Measurements from ENCODE around the gene KCNQ4.

KCNQ4 gene

DNA sequence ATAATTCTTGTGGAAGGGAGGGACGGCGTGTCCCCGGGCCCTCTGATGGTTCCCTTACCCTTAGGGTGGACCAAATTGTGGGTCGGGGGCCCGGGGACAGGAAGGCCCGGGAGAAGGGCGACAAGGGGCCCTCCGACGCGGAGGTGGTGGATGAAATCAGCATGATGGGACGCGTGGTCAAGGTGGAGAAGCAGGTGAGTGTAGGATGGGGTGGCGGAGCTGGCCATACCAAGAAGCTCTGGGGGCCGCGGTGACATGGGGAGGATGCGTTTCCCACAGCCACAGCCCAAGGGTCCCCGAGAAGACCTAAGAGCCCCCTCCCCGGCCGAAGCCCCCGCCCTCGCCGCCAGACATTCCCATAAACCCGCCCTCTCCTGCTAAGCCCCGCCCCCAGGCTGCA is 54.0 kb downstream of the KCNQ4 start:
- H3K4me1 ChIP-seq (ENCODE audit: control insufficient read depth, insufficient read depth, low read length), result no peaks in the 10 kb centered on the region; the same call in 1 of the 2 replicates
- H3K9ac ChIP-seq (ENCODE audit: low read depth, low read length), result no peak overlapping the region
- H3K27me3 ChIP-seq (ENCODE audit: control insufficient read depth, insufficient read depth, low read length), result no peaks in the 10 kb centered on the region
- H3K36me3 ChIP-seq (ENCODE audit: control insufficient read depth, insufficient read depth, low read length), result no peaks in the 10 kb centered on the region
- H3K4me3 ChIP-seq (ENCODE audit: low read depth, low read length), result no peak overlapping the region
- no peaks in the 10 kb centered on the region for H3K9me3 ChIP-seq (ENCODE audit: control insufficient read depth, insufficient read depth, low read length)
- H3K27ac ChIP-seq (ENCODE audit: low read depth, low read length), result no peak overlapping the region

DNA sequence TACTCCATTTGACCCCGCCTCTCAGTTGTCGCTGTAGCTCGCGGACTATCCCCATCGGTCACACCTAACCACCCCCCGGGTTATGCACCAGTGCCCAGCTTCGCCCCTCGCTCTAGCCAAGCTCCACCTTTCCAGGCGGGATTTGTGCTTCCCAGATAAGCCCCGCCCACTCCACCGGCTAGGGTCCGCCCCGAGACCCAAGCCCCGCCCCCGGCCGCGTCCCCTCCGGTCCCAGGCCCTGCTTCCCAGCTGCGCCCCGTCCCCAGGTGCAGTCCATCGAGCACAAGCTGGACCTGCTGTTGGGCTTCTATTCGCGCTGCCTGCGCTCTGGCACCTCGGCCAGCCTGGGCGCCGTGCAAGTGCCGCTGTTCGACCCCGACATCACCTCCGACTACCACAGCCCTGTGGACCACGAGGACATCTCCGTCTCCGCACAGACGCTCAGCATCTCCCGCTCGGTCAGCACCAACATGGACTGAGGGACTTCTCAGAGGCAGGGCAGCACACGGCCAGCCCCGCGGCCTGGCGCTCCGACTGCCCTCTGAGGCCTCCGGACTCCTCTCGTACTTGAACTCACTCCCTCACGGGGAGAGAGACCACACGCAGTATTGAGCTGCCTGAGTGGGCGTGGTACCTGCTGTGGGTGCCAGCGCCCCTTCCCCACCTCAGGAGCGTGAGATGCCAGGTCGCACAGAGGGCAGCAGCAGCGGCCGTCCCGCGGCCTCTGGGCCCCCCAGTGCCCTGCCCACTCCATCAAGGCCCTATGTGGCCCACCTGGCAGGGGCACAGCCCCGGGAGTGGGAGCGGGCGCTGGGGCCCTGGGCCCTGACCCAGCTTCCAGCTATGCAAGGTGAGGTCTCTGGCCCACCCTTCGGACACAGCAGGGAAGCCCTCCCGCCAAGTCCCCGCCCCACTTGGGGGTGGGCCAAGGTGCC is 54.7 kb downstream of the KCNQ4 start:
- Histone ChIP-seq H3K36me3 (ENCODE audit: control insufficient read depth, insufficient read depth, low read length) (no peaks in the 10 kb centered on the region), H3K27ac (ENCODE audit: low read depth, low read length) (no peak overlapping the region), H3K4me1 (ENCODE audit: control insufficient read depth, insufficient read depth, low read length) (no peaks in the 10 kb centered on the region; the same call in 1 of the 2 replicates), H3K9ac (ENCODE audit: low read depth, low read length) (no peak overlapping the region), H3K4me3 (ENCODE audit: low read depth, low read length) (no peak overlapping the region), H3K9me3 (ENCODE audit: control insufficient read depth, insufficient read depth, low read length) (no peaks in the 10 kb centered on the region), H3K27me3 (ENCODE audit: control insufficient read depth, insufficient read depth, low read length) (no peaks in the 10 kb centered on the region)

DNA sequence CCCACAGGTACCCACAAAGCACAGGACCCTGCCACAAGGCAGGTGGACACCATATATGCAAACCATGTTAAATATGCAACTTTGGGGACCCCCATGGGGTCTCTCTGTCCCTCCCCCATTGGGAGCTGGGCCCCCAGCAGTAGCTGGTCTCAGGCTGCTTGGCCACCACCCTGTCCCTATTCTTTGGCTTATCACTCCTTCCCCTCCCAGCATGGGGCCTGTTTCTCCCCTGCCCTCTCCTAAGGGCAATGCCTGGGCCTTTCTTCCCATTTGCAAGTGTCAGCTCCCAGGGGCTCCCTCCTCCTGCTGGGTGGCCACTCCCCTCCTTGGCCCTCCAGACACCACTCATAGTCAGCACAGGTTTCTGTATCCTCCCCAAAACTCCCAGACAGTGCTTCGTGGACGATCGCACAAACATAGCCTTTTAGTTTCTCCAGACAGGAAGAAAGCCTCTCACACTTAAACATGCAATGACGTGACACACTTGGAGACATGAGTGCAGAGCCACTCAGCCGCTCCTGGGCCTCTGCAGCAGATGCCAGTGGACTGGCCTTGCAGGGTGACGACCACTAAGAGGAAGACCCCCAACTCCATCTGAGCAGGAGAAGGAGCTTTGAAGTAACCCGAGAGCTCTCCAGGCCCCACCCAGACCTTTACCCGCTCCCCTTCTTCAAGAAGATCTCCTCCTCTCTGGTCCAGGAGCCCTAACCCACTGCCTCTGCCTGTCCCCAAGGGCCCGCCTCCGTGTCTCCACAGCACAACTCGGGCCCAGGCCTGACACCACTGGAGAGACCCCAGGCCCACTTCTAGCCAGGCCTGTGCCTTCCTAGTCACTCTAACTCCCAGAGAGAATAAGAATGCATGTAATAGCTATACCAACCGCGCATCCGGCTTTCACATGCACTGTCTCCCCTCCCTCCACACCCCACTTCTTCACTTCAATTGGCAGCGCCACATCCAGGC is 55.7 kb downstream of the KCNQ4 start:
- no peaks in the 10 kb centered on the region for H3K27me3 ChIP-seq (ENCODE audit: control insufficient read depth, insufficient read depth, low read length)
- H3K9me3 ChIP-seq (ENCODE audit: control insufficient read depth, insufficient read depth, low read length), result no peaks in the 10 kb centered on the region
- H3K4me3 ChIP-seq (ENCODE audit: low read depth, low read length), result no peak overlapping the region
- H3K9ac ChIP-seq (ENCODE audit: low read depth, low read length), result no peak overlapping the region
- no peaks in the 10 kb centered on the region; the same call in 1 of the 2 replicates for H3K4me1 ChIP-seq (ENCODE audit: control insufficient read depth, insufficient read depth, low read length)
- no peak overlapping the region for H3K27ac ChIP-seq (ENCODE audit: low read depth, low read length)
- no peaks in the 10 kb centered on the region for H3K36me3 ChIP-seq (ENCODE audit: control insufficient read depth, insufficient read depth, low read length)

DNA sequence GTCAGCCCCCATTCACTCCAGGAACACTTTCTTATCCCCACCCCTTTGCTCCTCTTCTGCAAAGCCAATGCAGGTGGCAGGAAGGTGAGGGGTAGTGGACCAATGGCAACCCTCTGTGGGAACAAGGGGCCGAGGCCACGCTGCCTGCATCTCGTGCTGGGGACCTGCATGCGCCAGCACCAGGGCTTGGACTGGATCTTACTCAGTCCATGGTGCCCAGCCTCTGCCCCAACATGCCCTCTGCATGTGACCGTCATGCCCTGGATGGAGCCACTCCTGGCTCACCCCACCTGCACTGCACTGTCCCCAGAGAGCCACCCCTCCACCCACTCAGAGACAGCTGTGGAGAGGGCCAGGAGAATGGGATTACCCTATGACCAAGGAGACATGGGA is 56.4 kb downstream of the KCNQ4 start:
- no peaks in the 10 kb centered on the region; the same call in 1 of the 2 replicates for H3K4me1 ChIP-seq (ENCODE audit: control insufficient read depth, insufficient read depth, low read length)
- no peak overlapping the region for H3K4me3 ChIP-seq (ENCODE audit: low read depth, low read length)
- H3K9me3 ChIP-seq (ENCODE audit: control insufficient read depth, insufficient read depth, low read length), result no peaks in the 10 kb centered on the region
- H3K27ac ChIP-seq (ENCODE audit: low read depth, low read length), result no peak overlapping the region
- H3K27me3 ChIP-seq (ENCODE audit: control insufficient read depth, insufficient read depth, low read length), result no peaks in the 10 kb centered on the region
- no peaks in the 10 kb centered on the region for H3K36me3 ChIP-seq (ENCODE audit: control insufficient read depth, insufficient read depth, low read length)
- H3K9ac ChIP-seq (ENCODE audit: low read depth, low read length), result no peak overlapping the region

DNA sequence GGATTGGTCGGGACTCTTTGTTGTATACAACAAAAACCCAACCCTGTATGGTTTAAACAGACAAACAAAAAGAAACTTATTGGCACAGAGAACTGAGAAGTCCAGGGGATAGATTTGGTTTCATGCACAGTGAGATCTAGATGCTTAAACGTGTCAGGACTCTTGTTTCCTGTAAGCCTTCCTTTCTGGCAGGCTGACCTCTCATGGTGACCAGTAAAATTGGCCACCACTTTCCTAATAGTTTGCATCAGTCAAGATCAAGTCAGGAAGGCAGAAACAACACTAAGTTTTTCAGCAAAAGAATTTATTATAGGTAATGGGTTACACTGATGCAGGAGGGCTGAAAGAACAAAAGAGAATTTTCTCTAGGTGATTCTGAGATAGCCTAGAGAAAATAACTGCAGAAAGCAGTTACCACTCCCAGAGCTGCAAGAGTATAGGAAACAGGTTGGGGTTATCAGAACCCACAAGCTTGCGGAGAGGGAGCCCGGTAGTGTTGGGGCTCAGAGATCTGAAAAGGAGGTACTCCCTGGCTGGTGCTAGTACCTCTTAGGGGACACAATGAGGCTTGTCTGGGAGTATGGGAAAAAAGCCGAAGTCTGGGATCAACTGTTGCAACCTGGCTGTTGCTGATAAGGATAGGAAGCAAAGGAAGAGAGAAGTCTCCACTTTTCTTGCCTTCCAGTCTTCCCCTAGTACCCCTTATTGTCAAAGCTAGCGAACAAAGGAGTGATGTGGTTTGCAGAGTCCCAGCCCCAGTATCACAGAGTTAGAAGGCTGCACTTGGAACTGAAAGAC is 57.1 kb downstream of the KCNQ4 start:
- Histone ChIP-seq H3K4me3 (ENCODE audit: low read depth, low read length) (no peak overlapping the region), H3K9me3 (ENCODE audit: control insufficient read depth, insufficient read depth, low read length) (no peaks in the 10 kb centered on the region), H3K27me3 (ENCODE audit: control insufficient read depth, insufficient read depth, low read length) (no peaks in the 10 kb centered on the region), H3K36me3 (ENCODE audit: control insufficient read depth, insufficient read depth, low read length) (no peaks in the 10 kb centered on the region), H3K27ac (ENCODE audit: low read depth, low read length) (no peak overlapping the region), H3K9ac (ENCODE audit: low read depth, low read length) (no peak overlapping the region), H3K4me1 (ENCODE audit: control insufficient read depth, insufficient read depth, low read length) (no peaks in the 10 kb centered on the region)

DNA sequence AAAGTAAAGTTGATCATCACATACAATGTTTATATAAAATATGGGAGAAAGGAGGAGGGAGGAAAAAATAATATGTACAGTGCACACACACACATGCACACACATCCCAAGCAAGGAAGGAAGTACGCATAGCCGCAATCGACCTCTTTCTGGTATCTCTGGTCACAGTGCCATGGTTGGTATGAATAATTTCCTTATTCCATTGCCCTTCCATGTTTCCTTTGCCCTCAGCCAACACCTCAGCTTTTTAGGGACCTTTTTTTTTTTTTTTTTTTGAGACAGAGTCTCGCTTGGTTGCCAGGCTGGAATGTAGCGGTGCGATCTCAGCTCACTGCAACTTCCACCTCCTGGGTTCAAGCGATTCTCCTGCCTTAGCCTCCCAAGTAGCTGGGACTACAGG is 58.0 kb downstream of the KCNQ4 start:
- Histone ChIP-seq H3K9me3 (ENCODE audit: control insufficient read depth, insufficient read depth, low read length) (no peaks in the 10 kb centered on the region), H3K4me3 (ENCODE audit: low read depth, low read length) (no peak overlapping the region), H3K27ac (ENCODE audit: low read depth, low read length) (no peak overlapping the region), H3K9ac (ENCODE audit: low read depth, low read length) (no peak overlapping the region), H3K27me3 (ENCODE audit: control insufficient read depth, insufficient read depth, low read length) (no peaks in the 10 kb centered on the region), H3K36me3 (ENCODE audit: control insufficient read depth, insufficient read depth, low read length) (no peaks in the 10 kb centered on the region), H3K4me1 (ENCODE audit: control insufficient read depth, insufficient read depth, low read length) (no peaks in the 10 kb centered on the region)

DNA sequence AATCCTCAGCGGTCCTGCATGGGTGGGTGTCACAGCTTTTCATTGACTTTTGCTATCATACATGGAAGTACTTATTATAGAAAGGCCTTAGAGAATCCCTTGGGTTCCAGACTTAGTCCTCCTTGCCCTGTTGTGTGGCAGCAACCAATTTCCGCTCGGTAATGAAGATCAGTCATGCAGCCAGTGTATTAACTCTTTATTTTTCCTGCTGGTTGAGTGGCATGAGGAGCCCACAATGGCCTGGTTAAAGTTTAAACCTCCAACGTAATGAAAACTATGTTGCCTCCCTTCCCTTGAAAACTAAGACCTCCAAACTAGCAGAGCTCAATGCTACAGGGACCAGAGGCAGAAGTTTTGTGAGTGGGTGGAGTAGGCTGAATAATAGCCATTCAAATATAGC is 58.6 kb downstream of the KCNQ4 start:
- H3K9ac ChIP-seq (ENCODE audit: low read depth, low read length), result no peak overlapping the region
- no peak overlapping the region for H3K27ac ChIP-seq (ENCODE audit: low read depth, low read length)
- no peaks in the 10 kb centered on the region for H3K36me3 ChIP-seq (ENCODE audit: control insufficient read depth, insufficient read depth, low read length)
- no peaks in the 10 kb centered on the region for H3K4me1 ChIP-seq (ENCODE audit: control insufficient read depth, insufficient read depth, low read length)
- H3K9me3 ChIP-seq (ENCODE audit: control insufficient read depth, insufficient read depth, low read length), result no peaks in the 10 kb centered on the region
- H3K4me3 ChIP-seq (ENCODE audit: low read depth, low read length), result no peak overlapping the region
- H3K27me3 ChIP-seq (ENCODE audit: control insufficient read depth, insufficient read depth, low read length), result no peaks in the 10 kb centered on the region

GRCh38 chr1:40842691-40843090 is 59.1 kb downstream of the KCNQ4 start:
- Histone ChIP-seq H3K36me3 (ENCODE audit: control insufficient read depth, insufficient read depth, low read length) (no peaks in the 10 kb centered on the region), H3K4me3 (ENCODE audit: low read depth, low read length) (no peak overlapping the region), H3K9ac (ENCODE audit: low read depth, low read length) (no peak overlapping the region), H3K4me1 (ENCODE audit: control insufficient read depth, insufficient read depth, low read length) (no peaks in the 10 kb centered on the region), H3K9me3 (ENCODE audit: control insufficient read depth, insufficient read depth, low read length) (no peaks in the 10 kb centered on the region), H3K27me3 (ENCODE audit: control insufficient read depth, insufficient read depth, low read length) (no peaks in the 10 kb centered on the region), H3K27ac (ENCODE audit: low read depth, low read length) (no peak overlapping the region)

DNA sequence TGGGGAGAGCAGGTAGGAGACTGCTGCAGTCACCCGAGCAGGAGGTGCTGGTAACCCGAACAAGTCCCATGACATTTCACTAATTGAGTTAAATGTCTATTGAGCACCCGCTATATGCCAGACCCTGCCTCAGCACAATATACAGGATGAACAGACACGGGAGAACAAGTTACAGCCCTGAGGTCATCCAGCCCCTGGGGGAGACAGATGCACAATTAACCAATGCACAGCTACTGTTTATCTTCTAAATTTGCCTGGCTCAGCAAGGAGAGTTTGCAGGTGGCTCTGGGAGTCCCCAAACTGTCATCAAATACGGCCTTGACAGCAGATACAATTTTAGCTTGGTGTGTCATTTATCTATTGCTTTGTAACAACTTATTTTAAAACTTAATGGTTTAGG is 60.5 kb downstream of the KCNQ4 start:
- H3K27me3 ChIP-seq (ENCODE audit: control insufficient read depth, insufficient read depth, low read length), result no peaks in the 10 kb centered on the region
- no peaks in the 10 kb centered on the region for H3K36me3 ChIP-seq (ENCODE audit: control insufficient read depth, insufficient read depth, low read length)
- H3K9ac ChIP-seq (ENCODE audit: low read depth, low read length), result no peak overlapping the region
- H3K4me1 ChIP-seq (ENCODE audit: control insufficient read depth, insufficient read depth, low read length), result no peaks in the 10 kb centered on the region
- no peak overlapping the region for H3K27ac ChIP-seq (ENCODE audit: low read depth, low read length)
- no peaks in the 10 kb centered on the region for H3K9me3 ChIP-seq (ENCODE audit: control insufficient read depth, insufficient read depth, low read length)
- no peak overlapping the region for H3K4me3 ChIP-seq (ENCODE audit: low read depth, low read length)
